Muscle layer of colon (tissue), 2 donors: ENCODE data around the gene AAK1.

Source experiments
- H3K27ac ChIP-seq: one replicate; pipeline ENCODE4 v1.7.0; 2013; ENCODE audit warnings: low read depth, mild to moderate bottlenecking, low read length, moderate library complexity
- H3K27me3 ChIP-seq, 2 donors: one replicate each; pipeline ENCODE4 v1.7.0; 2013; ENCODE audit warnings: low read length in 2 of 2, mild to moderate bottlenecking in 2 of 2; ENCODE audit not compliant: insufficient read depth in 2 of 2, control insufficient read depth in 1 of 2
- H3K36me3 ChIP-seq: one replicate; pipeline ENCODE4 v1.7.0; 2013; ENCODE audit warnings: mild to moderate bottlenecking, low read length; ENCODE audit not compliant: insufficient read depth
- H3K4me1 ChIP-seq: one replicate; pipeline ENCODE4 v1.7.0; 2013; ENCODE audit warnings: mild to moderate bottlenecking, low read length; ENCODE audit not compliant: insufficient read depth
- H3K4me3 ChIP-seq, 2 donors: one replicate each; pipeline ENCODE4 v1.7.0; 2013; ENCODE audit warnings: low read length in 2 of 2, low read depth in 1 of 2, mild to moderate bottlenecking in 1 of 2, moderate library complexity in 1 of 2
- H3K9ac ChIP-seq: one replicate; pipeline ENCODE4 v1.7.0; 2013; ENCODE audit warnings: low read length
- H3K9me3 ChIP-seq: one replicate; pipeline ENCODE4 v1.7.0; 2013; ENCODE audit warnings: mild to moderate bottlenecking, low read length
- donor health status: abdominal sarcoma.
- donor health status: Adenocarcinoma of cecum.

AAK1 gene

GRCh38 chr2:69638630-69639029, 4.9 kb downstream of the AAK1 start:
- H3K9me3 ChIP-seq: no peaks in the 10 kb centered on the region
- H3K36me3 ChIP-seq: no peaks in the 10 kb centered on the region
- H3K27ac ChIP-seq: no peak overlapping the region
- H3K4me3 ChIP-seq: no peak overlapping the region
- H3K9ac ChIP-seq: no peak overlapping the region
- H3K27me3 ChIP-seq: no peaks in the 10 kb centered on the region
- H3K4me1 ChIP-seq: peaks cover 31% of the 10 kb centered on the region

GRCh38 chr2:69637923-69638322, 5.6 kb downstream of the AAK1 start:
- Histone ChIP-seq H3K27ac (no peak overlapping the region), H3K27me3 (no peaks in the 10 kb centered on the region), H3K36me3 (no peaks in the 10 kb centered on the region), H3K4me3 (no peak overlapping the region), H3K4me1 (peaks cover 31% of the 10 kb centered on the region), H3K9ac (no peak overlapping the region), H3K9me3 (no peaks in the 10 kb centered on the region)

GRCh38 chr2:69636395-69636794, 7.1 kb downstream of the AAK1 start:
- no peak overlapping the region for H3K4me3 ChIP-seq
- no peaks in the 10 kb centered on the region for H3K27me3 ChIP-seq
- H3K9me3 ChIP-seq: no peaks in the 10 kb centered on the region
- H3K4me1 ChIP-seq: peaks cover 22% of the 10 kb centered on the region
- no peaks in the 10 kb centered on the region for H3K36me3 ChIP-seq
- no peak overlapping the region for H3K9ac ChIP-seq
- H3K27ac ChIP-seq: no peak overlapping the region

GRCh38 chr2:69635432-69635831, 8.1 kb downstream of the AAK1 start:
- no peak overlapping the region for H3K4me3 ChIP-seq
- H3K27ac ChIP-seq: no peak overlapping the region
- H3K36me3 ChIP-seq: no peaks in the 10 kb centered on the region
- H3K9me3 ChIP-seq: no peaks in the 10 kb centered on the region
- no peaks in the 10 kb centered on the region for H3K27me3 ChIP-seq
- peaks cover 13% of the 10 kb centered on the region for H3K4me1 ChIP-seq
- H3K9ac ChIP-seq: no peak overlapping the region

- Histone ChIP-seq H3K9ac (no peak overlapping the region), H3K4me1 (peaks cover 2% of the 10 kb centered on the region), H3K36me3 (no peaks in the 10 kb centered on the region), H3K9me3 (no peaks in the 10 kb centered on the region), H3K4me3 (no peak overlapping the region), H3K27ac (no peak overlapping the region), H3K27me3 (no peaks in the 10 kb centered on the region)
Observed at GRCh38 chr2:69634196-69634821, 9.2 kb downstream of the AAK1 start.

GRCh38 chr2:69631402-69631801, 12.1 kb downstream of the AAK1 start:
- Histone ChIP-seq H3K4me3 (no peak overlapping the region), H3K4me1 (no peaks in the 10 kb centered on the region), H3K27me3 (no peaks in the 10 kb centered on the region), H3K9ac (no peak overlapping the region), H3K36me3 (no peaks in the 10 kb centered on the region), H3K27ac (no peak overlapping the region), H3K9me3 (no peaks in the 10 kb centered on the region)

GRCh38 chr2:69629921-69630608, 13.5 kb downstream of the AAK1 start:
- Histone ChIP-seq H3K4me1 (no peaks in the 10 kb centered on the region), H3K27me3 (no peaks in the 10 kb centered on the region), H3K4me3 (no peak overlapping the region), H3K27ac (no peak overlapping the region), H3K36me3 (no peaks in the 10 kb centered on the region), H3K9me3 (no peaks in the 10 kb centered on the region), H3K9ac (no peak overlapping the region)

- no peaks in the 10 kb centered on the region for H3K36me3 ChIP-seq
- no peaks in the 10 kb centered on the region for H3K27me3 ChIP-seq
- H3K27ac ChIP-seq: no peak overlapping the region
- H3K9me3 ChIP-seq: no peaks in the 10 kb centered on the region
- no peak overlapping the region for H3K4me3 ChIP-seq
- peaks cover 6% of the 10 kb centered on the region for H3K4me1 ChIP-seq
- H3K9ac ChIP-seq: no peak overlapping the region
Observed at GRCh38 chr2:69628325-69629021, 15.1 kb downstream of the AAK1 start.

- Histone ChIP-seq H3K36me3 (no peaks in the 10 kb centered on the region), H3K4me1 (peaks cover 8% of the 10 kb centered on the region), H3K27ac (no peak overlapping the region), H3K4me3 (no peak overlapping the region), H3K9ac (no peak overlapping the region), H3K9me3 (no peaks in the 10 kb centered on the region), H3K27me3 (no peaks in the 10 kb centered on the region)
Observed at GRCh38 chr2:69625078-69625795, 18.3 kb downstream of the AAK1 start.

- no peak overlapping the region for H3K9ac ChIP-seq
- no peaks in the 10 kb centered on the region for H3K9me3 ChIP-seq
- no peaks in the 10 kb centered on the region for H3K27me3 ChIP-seq
- no peak overlapping the region for H3K27ac ChIP-seq
- H3K4me1 ChIP-seq: peaks cover 14% of the 10 kb centered on the region
- no peaks in the 10 kb centered on the region for H3K36me3 ChIP-seq
- no peak overlapping the region for H3K4me3 ChIP-seq
Observed at GRCh38 chr2:69624611-69625010, 18.9 kb downstream of the AAK1 start.

- H3K27me3 ChIP-seq: no peaks in the 10 kb centered on the region
- H3K9ac ChIP-seq: no peak overlapping the region
- H3K27ac ChIP-seq: no peak overlapping the region
- no peaks in the 10 kb centered on the region for H3K36me3 ChIP-seq
- peaks cover 19% of the 10 kb centered on the region for H3K4me1 ChIP-seq
- H3K9me3 ChIP-seq: no peaks in the 10 kb centered on the region
- no peak overlapping the region for H3K4me3 ChIP-seq
Observed at GRCh38 chr2:69624131-69624530, 19.4 kb downstream of the AAK1 start.
